Trophoblast cell (in vitro differentiated cells and primary cell): ENCODE data around the gene EFS.

Experiments
- DNase-seq, 2 donors: peaks; one replicate each; pipeline ENCODE4 v3.0.0-alpha.2; 2016
- H2AFZ ChIP-seq: 2 replicates; pipeline ENCODE4 v1.6.1; 2013; ENCODE audit warnings: low read length, moderate library complexity, mild to moderate bottlenecking; ENCODE audit not compliant: insufficient read depth, poor library complexity
- H2AK5ac ChIP-seq: 2 replicates; pipeline ENCODE4 v1.6.1; 2013; ENCODE audit warnings: mild to moderate bottlenecking, low read length
- H2BK120ac ChIP-seq: 2 replicates; pipeline ENCODE4 v1.6.1; 2013; ENCODE audit warnings: low read length, mild to moderate bottlenecking, moderate library complexity; ENCODE audit not compliant: insufficient read depth, poor library complexity
- H2BK12ac ChIP-seq: 2 replicates; pipeline ENCODE4 v1.6.1; 2013; ENCODE audit warnings: mild to moderate bottlenecking, low read length, moderate library complexity
- H2BK5ac ChIP-seq: 2 replicates; pipeline ENCODE4 v1.6.1; 2013; ENCODE audit warnings: low read length, low read depth, moderate library complexity, mild to moderate bottlenecking; ENCODE audit not compliant: poor library complexity
- H3K14ac ChIP-seq: 2 replicates; pipeline ENCODE4 v1.6.1; 2013; ENCODE audit warnings: mild to moderate bottlenecking, low read length
- H3K18ac ChIP-seq: 2 replicates; pipeline ENCODE4 v1.6.1; 2013; ENCODE audit warnings: mild to moderate bottlenecking, low read length
- H3K23ac ChIP-seq: 2 replicates; pipeline ENCODE4 v1.6.1; 2013; ENCODE audit warnings: low read length
- H3K27ac ChIP-seq: 2 replicates; pipeline ENCODE4 v1.5.1; 2013; ENCODE audit warnings: low read depth, mild to moderate bottlenecking, inconsistent platforms, low read length, moderate library complexity
- H3K27me3 ChIP-seq: 2 replicates; pipeline ENCODE4 v1.6.1; 2013; ENCODE audit warnings: inconsistent platforms, mild to moderate bottlenecking, low read length, moderate library complexity; ENCODE audit not compliant: insufficient read depth
- H3K36me3 ChIP-seq, 2 experiments: 1 replicate in 1 of 2; 2 replicates in 1 of 2; pipeline ENCODE4 v1.6.1; 2013; ENCODE audit warnings: low read length in 2 of 2, mild to moderate bottlenecking in 2 of 2, moderate library complexity in 1 of 2; ENCODE audit not compliant: insufficient read depth in 2 of 2, control insufficient read depth in 1 of 2
- H3K4ac ChIP-seq: 2 replicates; pipeline ENCODE4 v1.6.1; 2013; ENCODE audit warnings: low read depth, mild to moderate bottlenecking, low read length, moderate library complexity
- H3K4me1 ChIP-seq, 2 experiments: 1 replicate in 1 of 2; 2 replicates in 1 of 2; pipeline ENCODE4 v1.6.1; 2013; ENCODE audit warnings: low read length in 2 of 2, mild to moderate bottlenecking in 2 of 2, moderate library complexity in 1 of 2; ENCODE audit not compliant: insufficient read depth in 2 of 2, control insufficient read depth in 1 of 2
- H3K4me2 ChIP-seq: 2 replicates; pipeline ENCODE4 v1.6.1; 2013; ENCODE audit warnings: inconsistent platforms, mild to moderate bottlenecking, low read length, moderate library complexity
- H3K4me3 ChIP-seq: 2 replicates; pipeline ENCODE4 v1.5.1; 2013; ENCODE audit warnings: mild to moderate bottlenecking, low read depth, low read length, inconsistent platforms
- H3K79me1 ChIP-seq: one replicate; pipeline ENCODE4 v1.6.1; 2013; ENCODE audit warnings: low read length
- H3K79me2 ChIP-seq: 2 replicates; pipeline ENCODE4 v1.6.1; 2013; ENCODE audit warnings: low read length, mild to moderate bottlenecking; ENCODE audit not compliant: control insufficient read depth, insufficient read depth, poor library complexity
- H3K9ac ChIP-seq: 2 replicates; pipeline ENCODE4 v1.6.1; 2013; ENCODE audit warnings: mild to moderate bottlenecking, low read length
- H3K9me3 ChIP-seq: 2 replicates; pipeline ENCODE4 v1.6.1; 2013; ENCODE audit warnings: low read depth, mild to moderate bottlenecking, control low read depth, inconsistent platforms, low read length; ENCODE audit not compliant: insufficient read depth
- H4K12ac ChIP-seq: 2 replicates; pipeline ENCODE4 v1.6.1; 2013; ENCODE audit warnings: low read depth, mild to moderate bottlenecking, low read length, moderate library complexity
- H4K8ac ChIP-seq: 2 replicates; pipeline ENCODE4 v1.6.1; 2013; ENCODE audit warnings: low read depth, mild to moderate bottlenecking, low read length, moderate library complexity
- H4K91ac ChIP-seq: one replicate; pipeline ENCODE4 v1.6.1; 2013; ENCODE audit warnings: low read depth, mild to moderate bottlenecking, low read length, moderate library complexity
- WGBS: extraction: QIAGEN DNeasy Blood & Tissue Kit; methylation state at CpG from one replicate; pipeline ENCODE4 v1.1.7; 2013; ENCODE audit warnings: missing lambda C conversion rate; ENCODE audit not compliant: insufficient read length, insufficient coverage; ENCODE audit errors: extremely low coverage; 5-methylcytosine and 5-hydroxymethylcytosine counted together

The EFS gene

GRCh38 chr14:23361763-23362162 lies 3.2 kb downstream of the EFS start:
- Histone ChIP-seq H2AFZ (no peak overlapping the region), H3K4ac (no peak overlapping the region), H2BK5ac (no peak overlapping the region), H3K9ac (no peak overlapping the region), H3K79me1 (peaks cover 23% of the 10 kb centered on the region), H4K12ac (no peak overlapping the region), H3K4me1 (peaks cover 7 to 18% of the 10 kb centered on the region in 2 experiments), H4K8ac (no peak overlapping the region), H3K79me2 (peaks cover 19% of the 10 kb centered on the region), H3K9me3 (no peaks in the 10 kb centered on the region), H3K4me2 (no peak overlapping the region), H3K14ac (no peak overlapping the region), H3K36me3 (peaks cover 33 to 35% of the 10 kb centered on the region in 2 experiments), H4K91ac (no peak overlapping the region), H2BK120ac (no peak overlapping the region), H2AK5ac (no peak overlapping the region), H3K4me3 (no peak overlapping the region), H3K27me3 (no peaks in the 10 kb centered on the region), H3K18ac (no peak overlapping the region), H3K23ac (no peak overlapping the region), H2BK12ac (no peak overlapping the region), H3K27ac (no peak overlapping the region)
- no peak for DNase-seq
- no CpG with 5 or more reads among the region's 6 CpGs for WGBS

GRCh38 chr14:23361320-23361719 lies 3.7 kb downstream of the EFS start:
- Histone ChIP-seq H3K9me3 (no peaks in the 10 kb centered on the region), H3K4me2 (no peak overlapping the region), H4K91ac (no peak overlapping the region), H2AFZ (no peak overlapping the region), H3K4me3 (no peak overlapping the region), H3K23ac (no peak overlapping the region), H2BK120ac (no peak overlapping the region), H4K12ac (no peak overlapping the region), H3K79me1 (peaks cover 20% of the 10 kb centered on the region), H3K27ac (no peak overlapping the region), H3K27me3 (no peaks in the 10 kb centered on the region), H3K14ac (no peak overlapping the region), H2BK12ac (no peak overlapping the region), H3K79me2 (peaks cover 19% of the 10 kb centered on the region), H3K4ac (no peak overlapping the region), H4K8ac (no peak overlapping the region), H3K4me1 (peaks cover 7 to 15% of the 10 kb centered on the region in 2 experiments), H3K36me3 (peaks cover 33 to 39% of the 10 kb centered on the region in 2 experiments), H3K9ac (no peak overlapping the region), H2AK5ac (no peak overlapping the region), H3K18ac (no peak overlapping the region), H2BK5ac (no peak overlapping the region)
- no peak for DNase-seq

GRCh38 chr14:23360496-23360895 lies 4.5 kb downstream of the EFS start:
- no peaks in the 10 kb centered on the region for H3K27me3 ChIP-seq
- WGBS = no CpG with 5 or more reads among the region's 11 CpGs
- no peak overlapping the region for H3K14ac ChIP-seq
- no peak overlapping the region for H3K23ac ChIP-seq
- no peak overlapping the region for H2AFZ ChIP-seq
- no peak overlapping the region for H4K12ac ChIP-seq
- H3K4me2 ChIP-seq = no peak overlapping the region
- peaks cover 14% of the 10 kb centered on the region for H3K79me2 ChIP-seq
- no peak overlapping the region for H2BK12ac ChIP-seq
- peaks cover 7 to 15% of the 10 kb centered on the region in 2 experiments for H3K4me1 ChIP-seq
- no peak overlapping the region for H3K18ac ChIP-seq
- no peak overlapping the region for H3K4ac ChIP-seq
- no peak overlapping the region for H2AK5ac ChIP-seq
- no peak for DNase-seq
- no peak overlapping the region for H2BK5ac ChIP-seq
- no peak overlapping the region for H2BK120ac ChIP-seq
- peaks cover 14% of the 10 kb centered on the region for H3K79me1 ChIP-seq
- no peaks in the 10 kb centered on the region for H3K9me3 ChIP-seq
- H3K9ac ChIP-seq = no peak overlapping the region
- no peak overlapping the region for H3K4me3 ChIP-seq
- H4K8ac ChIP-seq = no peak overlapping the region
- no peak overlapping the region for H4K91ac ChIP-seq
- H3K36me3 ChIP-seq = peaks cover 36 to 43% of the 10 kb centered on the region in 2 experiments
- H3K27ac ChIP-seq = no peak overlapping the region

GRCh38 chr14:23359722-23360447 lies 5.1 kb downstream of the EFS start:
- no peaks in the 10 kb centered on the region for H3K27me3 ChIP-seq
- no peak overlapping the region for H2AFZ ChIP-seq
- no peak overlapping the region for H3K18ac ChIP-seq
- no peak overlapping the region for H3K14ac ChIP-seq
- peaks cover 36 to 43% of the 10 kb centered on the region in 2 experiments for H3K36me3 ChIP-seq
- peaks cover 8% of the 10 kb centered on the region for H3K79me1 ChIP-seq
- H3K4me3 ChIP-seq = no peak overlapping the region
- H3K9ac ChIP-seq = no peak overlapping the region
- no peak overlapping the region for H3K4me2 ChIP-seq
- H2AK5ac ChIP-seq = no peak overlapping the region
- DNase-seq = no peak
- H2BK5ac ChIP-seq = no peak overlapping the region
- no CpG with 5 or more reads among the region's 22 CpGs for WGBS
- H4K12ac ChIP-seq = no peak overlapping the region
- peaks cover 8% of the 10 kb centered on the region for H3K79me2 ChIP-seq
- no peak overlapping the region for H3K23ac ChIP-seq
- no peak overlapping the region for H3K27ac ChIP-seq
- H4K91ac ChIP-seq = no peak overlapping the region
- H4K8ac ChIP-seq = no peak overlapping the region
- no peak overlapping the region for H2BK120ac ChIP-seq
- peaks cover 7 to 14% of the 10 kb centered on the region in 2 experiments for H3K4me1 ChIP-seq
- no peak overlapping the region for H3K4ac ChIP-seq
- H2BK12ac ChIP-seq = no peak overlapping the region
- H3K9me3 ChIP-seq = no peaks in the 10 kb centered on the region
